Endometrial microvascular endothelial cells (primary cell): Measurements from ENCODE around the gene GLYAT. TPM values are rescaled to one million over a fixed set of nuclear protein-coding genes. Genes with fewer than 3 reads are reported as not detected.
"Not testable (repeated sequence)": the region's sequence is repeated elsewhere in the genome, so short reads cannot be mapped to it uniquely, and the experiment has no call there.

Experiments
- in situ Hi-C: cut with HindIII; loops from 2 replicates; pipeline ENCODE4 v1.10.0; 2017; ENCODE audit warnings: low sequenced_read_pairs, low pct_unique_long_range_greater_than_20kb; ENCODE audit errors: inconsistent ontology term
- total RNA-seq: library from RNA; depleted of rRNA; stranded (reverse); fragments of >200 nt; gene quantifications from one replicate; pipeline ENCODE4 v1.2.3, GENCODE V29; 2015; ENCODE audit errors: inconsistent ontology term

Gene GLYAT
- total RNA-seq, 1 donor from 2014 or later = not detected

- in situ Hi-C loops = no loop called here
These were observed 40.1 kb downstream of the GLYAT start for GRCh38 chr11:58691675-58692074.

GRCh38 chr11:58688789-58689503 lies 42.8 kb downstream of the GLYAT start:
- in situ Hi-C loops = no loop called here

- in situ Hi-C loops = no loop called here
These were observed 45.6 kb downstream of the GLYAT start for GRCh38 chr11:58685973-58686722.

GRCh38 chr11:58682660-58683059 lies 49.1 kb downstream of the GLYAT start:
- in situ Hi-C loops = not testable (repeated sequence)

- in situ Hi-C loops = not testable (repeated sequence)
These were observed 54.2 kb downstream of the GLYAT start for GRCh38 chr11:58677536-58677935.

GRCh38 chr11:58676563-58677135 lies 55.1 kb downstream of the GLYAT start:
- in situ Hi-C loops = no loop called here

GRCh38 chr11:58675334-58676155 lies 56.2 kb downstream of the GLYAT start:
- in situ Hi-C loops = no loop called here

- in situ Hi-C loops = no loop called here
These were observed 57.1 kb downstream of the GLYAT start for GRCh38 chr11:58674609-58675008.

GRCh38 chr11:58671983-58672633 lies 59.6 kb downstream of the GLYAT start:
- in situ Hi-C loops = no loop called here

- in situ Hi-C loops = no loop called here
These were observed 71.7 kb downstream of the GLYAT start for GRCh38 chr11:58659910-58660570.

GRCh38 chr11:58659404-58659803 lies 72.3 kb downstream of the GLYAT start:
- in situ Hi-C loops = no loop called here

Other genes with a start within 250 kb of the GLYAT start
- gene OR5B21, start 223.8 kb downstream of the GLYAT start, total RNA-seq = not detected
- gene LPXN, start 156.1 kb downstream of the GLYAT start, total RNA-seq = 38.0 TPM
- 47.2 TPM for gene ZFP91, start 152.9 kb downstream of the GLYAT start, total RNA-seq
- gene CNTF, start 109.3 kb downstream of the GLYAT start, total RNA-seq = 0.65 TPM
- gene GLYATL2, start 112.8 kb upstream of the GLYAT start, total RNA-seq = not detected
- gene GLYATL1, start 207.5 kb upstream of the GLYAT start, total RNA-seq = not detected